ENCODE results near the gene CYP3A7.
"Not testable (repeated sequence)": the region's sequence is repeated elsewhere in the genome, so short reads cannot be mapped to it uniquely, and the experiment has no call there.

Gene CYP3A7

GRCh38 chr7:99720800-99721595, 14.0 kb downstream of the CYP3A7 start:
- no peaks in the 10 kb centered on the region for H3K4me1 ChIP-seq (ENCODE audit: control insufficient read depth, insufficient read depth, low read length)
- H3K27me3 ChIP-seq (ENCODE audit: control insufficient read depth, insufficient read depth, low read length), result no peaks in the 10 kb centered on the region
- H3K4me3 ChIP-seq (ENCODE audit: low read length), result no peak overlapping the region
- no peak overlapping the region for H3K27ac ChIP-seq (ENCODE audit: low read depth, low read length)
- no peaks in the 10 kb centered on the region for H3K36me3 ChIP-seq (ENCODE audit: control insufficient read depth, insufficient read depth, low read length)
- H3K9ac ChIP-seq (ENCODE audit: low read length), result no peak overlapping the region

GRCh38 chr7:99719996-99720769, 14.8 kb downstream of the CYP3A7 start:
- no peak overlapping the region for H3K27ac ChIP-seq (ENCODE audit: low read depth, low read length)
- H3K4me1 ChIP-seq (ENCODE audit: control insufficient read depth, insufficient read depth, low read length), result no peaks in the 10 kb centered on the region
- no peaks in the 10 kb centered on the region for H3K36me3 ChIP-seq (ENCODE audit: control insufficient read depth, insufficient read depth, low read length)
- no peak overlapping the region for H3K9ac ChIP-seq (ENCODE audit: low read length)
- no peaks in the 10 kb centered on the region for H3K27me3 ChIP-seq (ENCODE audit: control insufficient read depth, insufficient read depth, low read length)
- H3K4me3 ChIP-seq (ENCODE audit: low read length), result no peak overlapping the region

- Histone ChIP-seq H3K27ac (ENCODE audit: low read depth, low read length) (no peak overlapping the region), H3K36me3 (ENCODE audit: control insufficient read depth, insufficient read depth, low read length) (no peaks in the 10 kb centered on the region), H3K4me3 (ENCODE audit: low read length) (no peak overlapping the region), H3K4me1 (ENCODE audit: control insufficient read depth, insufficient read depth, low read length) (no peaks in the 10 kb centered on the region), H3K27me3 (ENCODE audit: control insufficient read depth, insufficient read depth, low read length) (no peaks in the 10 kb centered on the region), H3K9ac (ENCODE audit: low read length) (no peak overlapping the region)
Observed at GRCh38 chr7:99713995-99714570, 20.9 kb downstream of the CYP3A7 start.

- no peak overlapping the region for H3K27ac ChIP-seq (ENCODE audit: low read depth, low read length)
Observed at GRCh38 chr7:99709838-99710578, 25.0 kb downstream of the CYP3A7 start.

GRCh38 chr7:99709260-99709659, 25.7 kb downstream of the CYP3A7 start:
- Histone ChIP-seq H3K4me1 (ENCODE audit: control insufficient read depth, insufficient read depth, low read length) (no peaks in the 10 kb centered on the region), H3K27me3 (ENCODE audit: control insufficient read depth, insufficient read depth, low read length) (no peaks in the 10 kb centered on the region), H3K4me3 (ENCODE audit: low read length) (no peak overlapping the region), H3K36me3 (ENCODE audit: control insufficient read depth, insufficient read depth, low read length) (no peaks in the 10 kb centered on the region), H3K9ac (ENCODE audit: low read length) (no peak overlapping the region), H3K27ac (ENCODE audit: low read depth, low read length) (no peak overlapping the region)

More at GRCh38 chr7:99709838-99710578, 25.0 kb downstream of the CYP3A7 start:
- Histone ChIP-seq H3K4me1 (ENCODE audit: control insufficient read depth, insufficient read depth, low read length) (no peaks in the 10 kb centered on the region), H3K36me3 (ENCODE audit: control insufficient read depth, insufficient read depth, low read length) (no peaks in the 10 kb centered on the region), H3K9ac (ENCODE audit: low read length) (no peak overlapping the region), H3K27me3 (ENCODE audit: control insufficient read depth, insufficient read depth, low read length) (no peaks in the 10 kb centered on the region), H3K4me3 (ENCODE audit: low read length) (no peak overlapping the region)

- no peaks in the 10 kb centered on the region for H3K36me3 ChIP-seq (ENCODE audit: control insufficient read depth, insufficient read depth, low read length)
- no peak overlapping the region for H3K9ac ChIP-seq (ENCODE audit: low read length)
- no peak overlapping the region for H3K4me3 ChIP-seq (ENCODE audit: low read length)
- no peaks in the 10 kb centered on the region for H3K4me1 ChIP-seq (ENCODE audit: control insufficient read depth, insufficient read depth, low read length)
- no peaks in the 10 kb centered on the region for H3K27me3 ChIP-seq (ENCODE audit: control insufficient read depth, insufficient read depth, low read length)
- no peak overlapping the region for H3K27ac ChIP-seq (ENCODE audit: low read depth, low read length)
Observed at GRCh38 chr7:99707096-99707495, 27.9 kb downstream of the CYP3A7 start.

GRCh38 chr7:99699946-99700345, 35.0 kb downstream of the CYP3A7 start:
- no peaks in the 10 kb centered on the region for H3K4me1 ChIP-seq (ENCODE audit: control insufficient read depth, insufficient read depth, low read length)
- H3K27me3 ChIP-seq (ENCODE audit: control insufficient read depth, insufficient read depth, low read length), result no peaks in the 10 kb centered on the region
- no peak overlapping the region for H3K4me3 ChIP-seq (ENCODE audit: low read length)
- no peaks in the 10 kb centered on the region for H3K36me3 ChIP-seq (ENCODE audit: control insufficient read depth, insufficient read depth, low read length)
- H3K9ac ChIP-seq (ENCODE audit: low read length), result no peak overlapping the region
- H3K27ac ChIP-seq (ENCODE audit: low read depth, low read length), result no peak overlapping the region

GRCh38 chr7:99698867-99699730, 35.9 kb downstream of the CYP3A7 start:
- not testable (repeated sequence) for H3K27ac ChIP-seq (ENCODE audit: low read depth, low read length); H3K4me3 ChIP-seq (ENCODE audit: low read length); H3K36me3 ChIP-seq (ENCODE audit: control insufficient read depth, insufficient read depth, low read length); H3K4me1 ChIP-seq (ENCODE audit: control insufficient read depth, insufficient read depth, low read length); H3K27me3 ChIP-seq (ENCODE audit: control insufficient read depth, insufficient read depth, low read length); H3K9ac ChIP-seq (ENCODE audit: low read length)

GRCh38 chr7:99694912-99695304, 40.1 kb downstream of the CYP3A7 start:
- no peaks in the 10 kb centered on the region for H3K4me1 ChIP-seq (ENCODE audit: control insufficient read depth, insufficient read depth, low read length)
- no peaks in the 10 kb centered on the region for H3K36me3 ChIP-seq (ENCODE audit: control insufficient read depth, insufficient read depth, low read length)
- no peak overlapping the region for H3K9ac ChIP-seq (ENCODE audit: low read length)
- no peak overlapping the region for H3K27ac ChIP-seq (ENCODE audit: low read depth, low read length)
- no peak overlapping the region for H3K4me3 ChIP-seq (ENCODE audit: low read length)
- no peaks in the 10 kb centered on the region for H3K27me3 ChIP-seq (ENCODE audit: control insufficient read depth, insufficient read depth, low read length)

- Histone ChIP-seq H3K27ac (ENCODE audit: low read depth, low read length) (no peak overlapping the region), H3K4me1 (ENCODE audit: control insufficient read depth, insufficient read depth, low read length) (no peaks in the 10 kb centered on the region), H3K9ac (ENCODE audit: low read length) (no peak overlapping the region), H3K36me3 (ENCODE audit: control insufficient read depth, insufficient read depth, low read length) (no peaks in the 10 kb centered on the region), H3K27me3 (ENCODE audit: control insufficient read depth, insufficient read depth, low read length) (no peaks in the 10 kb centered on the region), H3K4me3 (ENCODE audit: low read length) (no peak overlapping the region)
Observed at GRCh38 chr7:99694201-99694911, 40.6 kb downstream of the CYP3A7 start.
